GM18499 (cell line): ENCODE results near the gene APOL3.
"Not testable (repeated sequence)": the region's sequence is repeated elsewhere in the genome, so short reads cannot be mapped to it uniquely, and the experiment has no call there.

Experiments used
- ATAC-seq: cut with Tn5 transposase; IDR thresholded peaks from one replicate; pipeline ENCODE4 v1.9.1; 2021; ENCODE audit warnings: moderate number of reproducible peaks; ENCODE audit not compliant: insufficient read depth, unreplicated experiment

Gene APOL3

GRCh38 chr22:36194385-36194784, 33.8 kb upstream of the APOL3 start:
- ATAC-seq: no peak

GRCh38 chr22:36193577-36193976, 33.0 kb upstream of the APOL3 start:
- no peak for ATAC-seq

- ATAC-seq: no peak
Measured at GRCh38 chr22:36193171-36193570, 32.6 kb upstream of the APOL3 start.

GRCh38 chr22:36192542-36192941, 32.0 kb upstream of the APOL3 start:
- ATAC-seq: no peak

- ATAC-seq: no peak
Measured at GRCh38 chr22:36191106-36191836, 30.7 kb upstream of the APOL3 start.

GRCh38 chr22:36187862-36188261, 27.3 kb upstream of the APOL3 start:
- not testable (repeated sequence) for ATAC-seq

- ATAC-seq: no peak
Measured at GRCh38 chr22:36185828-36186624, 25.5 kb upstream of the APOL3 start.

GRCh38 chr22:36184433-36185025, 24.0 kb upstream of the APOL3 start:
- ATAC-seq: no peak

- no peak for ATAC-seq
Measured at GRCh38 chr22:36183446-36183845, 22.9 kb upstream of the APOL3 start.

GRCh38 chr22:36182857-36183256, 22.3 kb upstream of the APOL3 start:
- no peak for ATAC-seq

- ATAC-seq: no peak
Measured at GRCh38 chr22:36182056-36182455, 21.5 kb upstream of the APOL3 start.

- no peak for ATAC-seq
Measured at GRCh38 chr22:36180928-36181327, 20.4 kb upstream of the APOL3 start.

GRCh38 chr22:36180038-36180880, 19.7 kb upstream of the APOL3 start:
- no peak for ATAC-seq

GRCh38 chr22:36177160-36177559, 16.6 kb upstream of the APOL3 start:
- ATAC-seq: no peak

GRCh38 chr22:36175892-36176291, 15.3 kb upstream of the APOL3 start:
- ATAC-seq: no peak

- no peak for ATAC-seq
Measured at GRCh38 chr22:36171941-36172340, 11.4 kb upstream of the APOL3 start.

- ATAC-seq: no peak
Measured at GRCh38 chr22:36166518-36167220, 6.1 kb upstream of the APOL3 start.

- ATAC-seq: no peak
Measured at GRCh38 chr22:36166086-36166485, 5.5 kb upstream of the APOL3 start.

- no peak for ATAC-seq
Measured at GRCh38 chr22:36165141-36165540, 4.6 kb upstream of the APOL3 start.

GRCh38 chr22:36164621-36165020, 4.1 kb upstream of the APOL3 start:
- ATAC-seq: no peak
